OCI-LY7 (cell line): Measurements from ENCODE around the gene FKBP9. TPM values are rescaled to one million over a fixed set of nuclear protein-coding genes. Genes with fewer than 3 reads are reported as not detected.
"Not testable (repeated sequence)": the region's sequence is repeated elsewhere in the genome, so short reads cannot be mapped to it uniquely, and the experiment has no call there.

Experiments
- BruUV-seq: library from RNA; stranded (reverse); fragments of 400-500 nt; replicated peaks from 2 replicates; lab custom pipeline; 2021; lab: Mats Ljungman, UMichigan
- CTCF ChIA-PET: fragments of 300-600 bp; sonication (Branson Sonifier 250); formaldehyde crosslinking; loops from one replicate; lab custom pipeline; 2022; ENCODE audit warnings: antibody characterized with exemption; ENCODE audit not compliant: unreplicated experiment; lab: Charles Lee
- POLR2A ChIA-PET: fragments of 300-600 bp; sonication (Branson Sonifier 250); formaldehyde crosslinking; loops from one replicate; lab custom pipeline; 2022; ENCODE audit warnings: antibody characterized with exemption; lab: Charles Lee
- DNase-seq: peaks from one replicate; pipeline ENCODE4 v3.0.0-alpha.2; 2015; ENCODE audit warnings: low spot score
- H2AFZ ChIP-seq: fragments of 200-600 bp; sonication (generic), shearing (Covaris generic); 2 replicates; pipeline ENCODE4 v1.6.1; 2014; ENCODE audit warnings: mild to moderate bottlenecking, antibody characterized with exemption, low read length, moderate library complexity
- H3K27ac ChIP-seq: fragments of 200-600 bp; sonication (generic); 2 replicates; pipeline ENCODE4 v1.5.1; 2014; ENCODE audit warnings: mixed run types, low read depth, mild to moderate bottlenecking, moderate library complexity, low read length, inconsistent platforms; ENCODE audit not compliant: poor library complexity, severe bottlenecking
- H3K36me3 ChIP-seq: fragments of 200-600 bp; sonication (generic); 2 replicates; pipeline ENCODE4 v1.6.1; 2014; ENCODE audit warnings: mild to moderate bottlenecking, antibody characterized with exemption, low read length, moderate library complexity, mixed read lengths; ENCODE audit not compliant: insufficient read depth
- H3K4me1 ChIP-seq: fragments of 200-600 bp; sonication (generic); 2 replicates; pipeline ENCODE4 v1.5.1; 2014; ENCODE audit warnings: mild to moderate bottlenecking, low read length; ENCODE audit not compliant: insufficient read depth, poor library complexity, severe bottlenecking
- H3K4me2 ChIP-seq: fragments of 200-600 bp; sonication (generic); 2 replicates; pipeline ENCODE4 v1.6.1; 2014; ENCODE audit warnings: mild to moderate bottlenecking, low read length
- H3K4me3 ChIP-seq: fragments of 200-600 bp; sonication (generic); 2 replicates; pipeline ENCODE4 v1.5.1; 2014; ENCODE audit warnings: mild to moderate bottlenecking, low read depth, low read length; ENCODE audit not compliant: poor library complexity, severe bottlenecking
- H3K79me2 ChIP-seq: fragments of 200-600 bp; sonication (generic); 2 replicates; pipeline ENCODE4 v1.6.1; 2016; ENCODE audit warnings: low read depth, mild to moderate bottlenecking, low read length, moderate library complexity, mixed read lengths; ENCODE audit not compliant: insufficient read depth
- H3K9me2 ChIP-seq: fragments of 200-600 bp; sonication (generic); 2 replicates; pipeline ENCODE4 v1.6.1; 2016; ENCODE audit warnings: mild to moderate bottlenecking, low read length, mixed read lengths; ENCODE audit not compliant: insufficient read depth
- H3K9me3 ChIP-seq: fragments of 200-600 bp; sonication (generic); 2 replicates; pipeline ENCODE4 v1.6.1; 2014; ENCODE audit warnings: mild to moderate bottlenecking, mixed run types, low read length, mixed read lengths
- H4K20me1 ChIP-seq: fragments of 200-600 bp; sonication (generic); 2 replicates; pipeline ENCODE4 v1.6.1; 2014; ENCODE audit warnings: mild to moderate bottlenecking, antibody characterized with exemption, low read length, moderate library complexity, mixed read lengths; ENCODE audit not compliant: insufficient read depth
- intact Hi-C: fragments of 100-400 bp; cut with micrococcal nuclease; formaldehyde crosslinking; loops from one replicate; pipeline ENCODE4 v1.10.0; 2022; ENCODE audit not compliant: unreplicated experiment
- total RNA-seq, 2 experiments: library from RNA; depleted of rRNA in 1 of 2; stranded (reverse); fragments of >200 nt in 1 of 2; shearing (Covaris generic) in 1 of 2; gene quantifications; 2 replicates each; pipeline ENCODE4 v1.2.3, GENCODE V29; 2014 to 2022

The FKBP9 gene
- total RNA-seq, 2 experiments from 2014 or later: 0.73 TPM; not detected in 1

DNA sequence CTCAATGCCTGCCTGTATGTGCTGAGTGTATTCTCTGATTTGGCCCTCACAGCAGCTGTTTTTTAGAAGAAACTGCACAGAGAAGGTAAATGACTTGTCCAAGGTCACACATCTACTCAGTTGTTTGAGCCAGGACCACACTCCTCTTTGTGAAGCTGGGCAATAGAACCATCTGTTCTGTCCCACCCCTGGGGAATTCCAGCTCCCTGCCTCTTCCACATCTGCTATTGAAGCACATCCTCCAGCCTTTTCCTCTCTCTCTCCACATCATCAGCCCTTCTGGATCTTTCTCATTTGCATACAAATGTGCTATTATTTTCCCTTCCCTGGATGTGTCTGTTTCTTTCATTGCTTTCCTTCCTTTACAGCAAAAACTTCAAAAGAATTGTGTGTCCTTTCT, 45.9 kb downstream of the FKBP9 start:
- H2AFZ ChIP-seq, H3K36me3 ChIP-seq, H3K9me3 ChIP-seq, H3K4me3 ChIP-seq, H3K9me2 ChIP-seq, H3K4me2 ChIP-seq, intact Hi-C loops, H4K20me1 ChIP-seq, POLR2A ChIA-PET, DNase-seq, BruUV-seq, CTCF ChIA-PET, H3K79me2 ChIP-seq, H3K27ac ChIP-seq, H3K4me1 ChIP-seq: not testable (repeated sequence)

DNA sequence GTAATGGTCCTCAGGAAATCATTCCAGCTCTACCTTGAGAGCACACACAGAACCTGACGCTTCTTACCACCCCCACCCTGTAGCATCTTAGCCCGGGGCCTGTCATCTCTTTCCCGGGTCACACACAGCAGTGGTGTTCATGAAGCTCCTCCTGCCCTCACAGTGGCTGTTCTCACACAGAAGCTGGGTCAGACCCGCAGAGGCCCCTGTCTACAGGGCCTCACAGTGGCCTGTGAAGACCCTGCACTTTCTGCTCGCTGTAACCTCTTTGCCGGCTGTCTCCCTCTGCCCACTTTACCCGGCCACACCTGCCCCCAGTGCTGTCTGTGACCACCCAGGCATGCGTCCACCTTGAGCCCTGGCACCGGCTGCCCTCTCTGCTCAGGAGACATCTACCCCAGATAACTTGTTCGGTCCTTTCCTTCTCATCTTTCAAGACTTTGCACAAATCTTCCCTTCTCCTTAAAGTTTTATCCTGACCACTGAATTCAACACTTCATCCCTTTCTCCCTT, 46.9 kb downstream of the FKBP9 start:
- H4K20me1 ChIP-seq, H3K79me2 ChIP-seq, H3K4me1 ChIP-seq, intact Hi-C loops, POLR2A ChIA-PET, H2AFZ ChIP-seq, H3K9me3 ChIP-seq, H3K9me2 ChIP-seq, BruUV-seq, H3K4me3 ChIP-seq, DNase-seq, H3K27ac ChIP-seq, H3K4me2 ChIP-seq, H3K36me3 ChIP-seq: not testable (repeated sequence)
- CTCF ChIA-PET: interaction anchor here (0.6 kb wide), 1 partner anchor 113 kb away, joined by 4 read pairs; the partner anchor contains the start of gene KBTBD2

DNA sequence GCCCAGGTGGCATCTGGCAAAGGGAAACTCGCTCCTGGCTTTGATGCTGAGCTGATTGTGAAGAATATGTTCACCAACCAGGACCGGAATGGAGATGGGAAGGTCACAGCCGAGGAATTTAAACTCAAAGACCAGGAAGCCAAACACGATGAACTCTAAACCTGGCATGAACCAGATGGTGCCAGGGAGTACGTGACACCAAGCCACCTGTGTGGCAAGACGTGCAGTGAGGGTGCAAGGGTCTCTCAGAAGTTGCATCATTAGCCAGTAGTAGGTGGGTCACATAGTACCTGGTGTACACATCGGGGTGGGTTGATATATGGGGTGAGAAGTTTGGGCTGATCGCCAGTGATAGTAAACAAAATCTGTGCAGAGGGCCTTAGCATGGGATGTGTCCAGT, 48.0 kb downstream of the FKBP9 start:
- H3K79me2 ChIP-seq, H4K20me1 ChIP-seq, H3K4me2 ChIP-seq, H2AFZ ChIP-seq, H3K9me2 ChIP-seq, H3K9me3 ChIP-seq, H3K4me3 ChIP-seq, H3K36me3 ChIP-seq, H3K4me1 ChIP-seq, POLR2A ChIA-PET, DNase-seq, CTCF ChIA-PET, BruUV-seq, intact Hi-C loops, H3K27ac ChIP-seq: not testable (repeated sequence)

DNA sequence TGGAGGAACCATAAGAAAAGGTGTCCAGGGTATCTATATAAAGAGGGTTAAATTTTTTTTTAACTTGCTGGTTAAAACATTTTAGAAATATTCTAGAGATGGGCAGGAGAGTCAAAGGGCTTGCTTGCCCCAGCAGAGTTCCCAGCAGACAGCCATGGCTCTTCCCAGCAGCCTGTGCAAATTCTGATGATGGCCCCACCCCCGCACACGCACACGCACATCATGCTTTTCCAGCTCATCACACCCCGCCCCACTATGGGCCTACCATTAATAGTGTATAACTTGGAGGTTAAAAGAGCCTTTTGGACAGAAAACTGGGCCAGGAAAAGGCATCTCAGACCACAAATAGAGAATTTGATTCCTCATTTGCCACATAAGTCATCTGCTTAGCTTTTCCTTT, 48.5 kb downstream of the FKBP9 start:
- H3K4me2 ChIP-seq, H3K4me3 ChIP-seq, H3K9me3 ChIP-seq, H3K36me3 ChIP-seq, H3K9me2 ChIP-seq, H4K20me1 ChIP-seq, H3K79me2 ChIP-seq, intact Hi-C loops, H2AFZ ChIP-seq, POLR2A ChIA-PET, CTCF ChIA-PET, H3K27ac ChIP-seq, BruUV-seq, H3K4me1 ChIP-seq, DNase-seq: not testable (repeated sequence)
